ENCODE results near the gene ACTG2.

Gene ACTG2

GRCh38 chr2:73944714-73945113, 51.9 kb downstream of the ACTG2 start:
- Mint-ChIP-seq H3K36me3 (ENCODE audit: low read depth) (peaks cover 44% of the 10 kb centered on the region), H3K27me3 (ENCODE audit: low read depth) (no peaks in the 10 kb centered on the region), H3K4me1 (ENCODE audit: low read depth) (peaks cover 52% of the 10 kb centered on the region), H3K4me3 (no peak overlapping the region), H3K9me3 (no peaks in the 10 kb centered on the region), H3K27ac (peak overlapping the region; percentile 41)
- peak; percentile 52 for DNase-seq (ENCODE audit: low spot score)

- no peak for DNase-seq (ENCODE audit: low spot score)
- H3K36me3 Mint-ChIP-seq (ENCODE audit: low read depth) = peaks cover 46% of the 10 kb centered on the region
- H3K4me1 Mint-ChIP-seq (ENCODE audit: low read depth) = peaks cover 60% of the 10 kb centered on the region
- no peaks in the 10 kb centered on the region for H3K9me3 Mint-ChIP-seq
- H3K27ac Mint-ChIP-seq = no peak overlapping the region
- no peaks in the 10 kb centered on the region for H3K27me3 Mint-ChIP-seq (ENCODE audit: low read depth)
- no peak overlapping the region for H3K4me3 Mint-ChIP-seq
Measured at GRCh38 chr2:73946215-73946614, 53.4 kb downstream of the ACTG2 start.

- H3K4me1 Mint-ChIP-seq (ENCODE audit: low read depth) = peaks cover 62% of the 10 kb centered on the region
Measured at GRCh38 chr2:73946666-73947065, 53.9 kb downstream of the ACTG2 start.

GRCh38 chr2:73947412-73948018, 54.7 kb downstream of the ACTG2 start:
- H3K4me3 Mint-ChIP-seq = no peak overlapping the region
- peaks cover 68% of the 10 kb centered on the region for H3K4me1 Mint-ChIP-seq (ENCODE audit: low read depth)
- no peak overlapping the region for H3K27ac Mint-ChIP-seq
- peaks cover 54% of the 10 kb centered on the region for H3K36me3 Mint-ChIP-seq (ENCODE audit: low read depth)
- H3K27me3 Mint-ChIP-seq (ENCODE audit: low read depth) = no peaks in the 10 kb centered on the region
- H3K9me3 Mint-ChIP-seq = no peaks in the 10 kb centered on the region
- no peak for DNase-seq (ENCODE audit: low spot score)

More at GRCh38 chr2:73946666-73947065, 53.9 kb downstream of the ACTG2 start:
- H3K9me3 Mint-ChIP-seq = no peaks in the 10 kb centered on the region
- H3K36me3 Mint-ChIP-seq (ENCODE audit: low read depth) = peaks cover 48% of the 10 kb centered on the region
- no peaks in the 10 kb centered on the region for H3K27me3 Mint-ChIP-seq (ENCODE audit: low read depth)
- no peak for DNase-seq (ENCODE audit: low spot score)
- no peak overlapping the region for H3K4me3 Mint-ChIP-seq
- H3K27ac Mint-ChIP-seq = no peak overlapping the region

GRCh38 chr2:73949802-73950201, 57.0 kb downstream of the ACTG2 start:
- Mint-ChIP-seq H3K4me1 (ENCODE audit: low read depth) (peaks cover 64% of the 10 kb centered on the region), H3K9me3 (no peaks in the 10 kb centered on the region), H3K27me3 (ENCODE audit: low read depth) (no peaks in the 10 kb centered on the region), H3K36me3 (ENCODE audit: low read depth) (peaks cover 55% of the 10 kb centered on the region), H3K4me3 (peak overlapping the region; percentile 17), H3K27ac (no peak overlapping the region)
- DNase-seq (ENCODE audit: low spot score) = no peak

GRCh38 chr2:73952499-73953446, 60.0 kb downstream of the ACTG2 start:
- Mint-ChIP-seq H3K4me1 (ENCODE audit: low read depth) (peaks cover 60% of the 10 kb centered on the region), H3K4me3 (no peak overlapping the region), H3K9me3 (no peaks in the 10 kb centered on the region), H3K27me3 (ENCODE audit: low read depth) (no peaks in the 10 kb centered on the region), H3K27ac (no peak overlapping the region), H3K36me3 (ENCODE audit: low read depth) (peaks cover 62% of the 10 kb centered on the region)
- no peak for DNase-seq (ENCODE audit: low spot score)

GRCh38 chr2:73956218-73956865, 63.5 kb downstream of the ACTG2 start:
- DNase-seq (ENCODE audit: low spot score) = no peak
- Mint-ChIP-seq H3K9me3 (no peaks in the 10 kb centered on the region), H3K4me3 (no peak overlapping the region), H3K4me1 (ENCODE audit: low read depth) (peaks cover 32% of the 10 kb centered on the region), H3K27ac (no peak overlapping the region), H3K36me3 (ENCODE audit: low read depth) (peaks cover 64% of the 10 kb centered on the region), H3K27me3 (ENCODE audit: low read depth) (no peaks in the 10 kb centered on the region)

- peaks cover 32% of the 10 kb centered on the region for H3K4me1 Mint-ChIP-seq (ENCODE audit: low read depth)
- no peak overlapping the region for H3K27ac Mint-ChIP-seq
- H3K9me3 Mint-ChIP-seq = peaks cover 8% of the 10 kb centered on the region
- no peak for DNase-seq (ENCODE audit: low spot score)
- peaks cover 47% of the 10 kb centered on the region for H3K36me3 Mint-ChIP-seq (ENCODE audit: low read depth)
- H3K4me3 Mint-ChIP-seq = no peak overlapping the region
- H3K27me3 Mint-ChIP-seq (ENCODE audit: low read depth) = no peaks in the 10 kb centered on the region
Measured at GRCh38 chr2:73961274-73961673, 68.5 kb downstream of the ACTG2 start.

- Mint-ChIP-seq H3K4me1 (ENCODE audit: low read depth) (peaks cover 30% of the 10 kb centered on the region), H3K4me3 (no peak overlapping the region), H3K9me3 (peaks cover 8% of the 10 kb centered on the region), H3K36me3 (ENCODE audit: low read depth) (peaks cover 40% of the 10 kb centered on the region), H3K27me3 (ENCODE audit: low read depth) (no peaks in the 10 kb centered on the region), H3K27ac (no peak overlapping the region)
- no peak for DNase-seq (ENCODE audit: low spot score)
Measured at GRCh38 chr2:73961823-73962615, 69.2 kb downstream of the ACTG2 start.

GRCh38 chr2:73962798-73963197, 70.0 kb downstream of the ACTG2 start:
- peaks cover 29% of the 10 kb centered on the region for H3K4me1 Mint-ChIP-seq (ENCODE audit: low read depth)

GRCh38 chr2:73963385-73964120, 70.7 kb downstream of the ACTG2 start:
- no peaks in the 10 kb centered on the region for H3K27me3 Mint-ChIP-seq (ENCODE audit: low read depth)
- peaks cover 8% of the 10 kb centered on the region for H3K9me3 Mint-ChIP-seq
- H3K36me3 Mint-ChIP-seq (ENCODE audit: low read depth) = peaks cover 30% of the 10 kb centered on the region
- peak overlapping the region; percentile 36 for H3K4me3 Mint-ChIP-seq
- DNase-seq (ENCODE audit: low spot score) = peak; percentile 72
- peak overlapping the region; percentile 67 for H3K27ac Mint-ChIP-seq
- peaks cover 25% of the 10 kb centered on the region for H3K4me1 Mint-ChIP-seq (ENCODE audit: low read depth)

More at GRCh38 chr2:73962798-73963197, 70.0 kb downstream of the ACTG2 start:
- H3K4me3 Mint-ChIP-seq = no peak overlapping the region
- H3K9me3 Mint-ChIP-seq = peaks cover 8% of the 10 kb centered on the region
- DNase-seq (ENCODE audit: low spot score) = no peak
- H3K27ac Mint-ChIP-seq = peak overlapping the region; percentile 3
- H3K27me3 Mint-ChIP-seq (ENCODE audit: low read depth) = no peaks in the 10 kb centered on the region
- H3K36me3 Mint-ChIP-seq (ENCODE audit: low read depth) = peaks cover 37% of the 10 kb centered on the region

- H3K27me3 Mint-ChIP-seq (ENCODE audit: low read depth) = no peaks in the 10 kb centered on the region
- H3K9me3 Mint-ChIP-seq = peaks cover 8% of the 10 kb centered on the region
- DNase-seq (ENCODE audit: low spot score) = no peak
- H3K27ac Mint-ChIP-seq = peak overlapping the region; percentile 67
- peaks cover 26% of the 10 kb centered on the region for H3K4me1 Mint-ChIP-seq (ENCODE audit: low read depth)
- peaks cover 23% of the 10 kb centered on the region for H3K36me3 Mint-ChIP-seq (ENCODE audit: low read depth)
- peak overlapping the region; percentile 36 for H3K4me3 Mint-ChIP-seq
Measured at GRCh38 chr2:73964223-73964622, 71.4 kb downstream of the ACTG2 start.

- H3K27ac Mint-ChIP-seq = peak overlapping the region; percentile 18
- no peak for DNase-seq (ENCODE audit: low spot score)
- no peak overlapping the region for H3K4me3 Mint-ChIP-seq
- no peaks in the 10 kb centered on the region for H3K27me3 Mint-ChIP-seq (ENCODE audit: low read depth)
- peaks cover 17% of the 10 kb centered on the region for H3K36me3 Mint-ChIP-seq (ENCODE audit: low read depth)
- peaks cover 8% of the 10 kb centered on the region for H3K9me3 Mint-ChIP-seq
- H3K4me1 Mint-ChIP-seq (ENCODE audit: low read depth) = peaks cover 34% of the 10 kb centered on the region
Measured at GRCh38 chr2:73965053-73965452, 72.2 kb downstream of the ACTG2 start.

All from T-helper 2 cell treated with Interferon-gamma antibody and Interleukin-4, amounts not matched to agents 5 μg/mL and 100 μg/mL, for 36 hours (primary cell).